T-helper 2 cell (primary cell): ENCODE results near the gene SRSF9.
A peak's percentile ranks its signal among the peaks of the same experiment; 100 is the strongest.
"Not testable (repeated sequence)": the region's sequence is repeated elsewhere in the genome, so short reads cannot be mapped to it uniquely, and the experiment has no call there.

Source experiments
- DNase-seq, 5 experiments: peaks; one replicate each; pipeline versions ENCODE4 v3.0.0 to v3.0.0-alpha.2; 2012 to 2022

SRSF9 gene

DNA sequence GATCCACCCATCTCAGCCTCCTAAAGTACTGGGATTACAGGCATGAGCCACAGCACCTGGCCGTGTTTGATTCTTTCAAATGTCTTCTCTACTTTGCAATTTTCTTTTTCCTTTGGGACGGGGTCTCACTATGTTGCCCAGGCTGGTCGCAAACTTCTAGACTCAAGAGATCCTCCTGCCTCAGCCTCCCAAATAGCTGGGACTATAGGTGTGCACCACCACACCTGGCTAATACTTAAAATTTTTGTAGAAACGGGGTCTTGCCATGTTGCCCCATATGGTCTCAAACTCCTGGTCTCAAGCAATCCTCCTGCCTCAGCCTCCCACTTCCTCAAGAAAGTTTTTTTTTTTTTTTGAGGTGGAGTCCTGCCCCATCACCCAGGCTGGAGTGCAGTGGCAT, 21.6 kb downstream of the SRSF9 start:
- DNase-seq = no peak

GRCh38 chr12:120446844-120447178, 22.7 kb downstream of the SRSF9 start:
- not testable (repeated sequence) for DNase-seq

DNA sequence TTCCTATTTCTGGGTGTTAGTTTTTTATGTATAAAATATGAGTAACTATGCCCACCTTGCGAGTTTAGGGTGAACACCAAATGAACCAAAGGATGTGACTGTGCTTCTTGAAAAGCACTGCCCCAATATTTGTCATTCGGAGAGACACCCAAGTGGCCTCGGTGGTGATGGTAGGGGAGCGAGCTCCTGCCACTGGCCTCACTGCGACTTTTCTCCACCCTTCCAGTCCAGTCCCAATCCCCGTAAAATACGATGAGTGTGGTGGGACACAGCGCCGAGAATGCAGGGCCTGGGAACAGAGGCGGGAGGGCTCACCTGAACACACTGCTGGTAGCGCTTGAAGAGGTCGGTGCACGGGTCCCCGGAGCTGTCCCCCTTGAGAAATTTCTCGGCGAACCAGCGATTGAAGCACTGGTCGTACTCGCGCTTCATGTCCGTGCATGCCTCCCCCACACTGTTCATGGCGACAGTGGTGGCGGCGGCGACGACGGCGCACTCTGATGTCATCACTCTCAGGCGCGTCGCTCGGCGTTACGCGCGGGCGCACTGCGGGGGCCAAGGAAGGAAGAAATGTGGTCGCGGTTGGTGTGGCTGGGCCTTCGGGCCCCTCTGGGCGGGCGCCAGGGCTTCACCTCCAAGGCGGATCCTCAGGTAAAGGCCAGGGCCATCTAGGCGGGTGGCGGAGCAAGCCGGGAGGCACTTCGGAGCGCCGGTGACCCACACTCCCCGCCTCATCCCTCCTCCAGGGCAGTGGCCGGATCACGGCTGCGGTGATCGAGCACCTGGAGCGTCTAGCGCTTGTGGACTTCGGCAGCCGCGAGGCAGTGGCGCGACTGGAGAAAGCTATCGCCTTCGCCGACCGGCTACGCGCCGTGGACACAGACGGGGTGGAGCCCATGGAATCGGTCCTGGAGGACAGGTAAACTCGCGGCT, 23.4 kb downstream of the SRSF9 start, which contains the start of the genes GATC and TRIAP1:
TSS of gene GATC (plus strand) at position 534 of the 933 bp plus-strand sequence. CDS start at position 571, 37 bp downstream.
TSS of gene TRIAP1 (minus strand) at position 474 of the 933 bp plus-strand sequence. CDS start at position 462, 12 bp downstream.
- peak; percentile 69 to 90 (median 83) for DNase-seq

- no peak for DNase-seq
These were observed 24.9 kb downstream of the SRSF9 start for GRCh38 chr12:120444676-120445075.

- peak; percentile 41 to 87 (median 58) for DNase-seq
These were observed 29.8 kb downstream of the SRSF9 start for GRCh38 chr12:120439646-120440247.

- DNase-seq = no peak
These were observed 30.9 kb downstream of the SRSF9 start for GRCh38 chr12:120438495-120439198.

DNA sequence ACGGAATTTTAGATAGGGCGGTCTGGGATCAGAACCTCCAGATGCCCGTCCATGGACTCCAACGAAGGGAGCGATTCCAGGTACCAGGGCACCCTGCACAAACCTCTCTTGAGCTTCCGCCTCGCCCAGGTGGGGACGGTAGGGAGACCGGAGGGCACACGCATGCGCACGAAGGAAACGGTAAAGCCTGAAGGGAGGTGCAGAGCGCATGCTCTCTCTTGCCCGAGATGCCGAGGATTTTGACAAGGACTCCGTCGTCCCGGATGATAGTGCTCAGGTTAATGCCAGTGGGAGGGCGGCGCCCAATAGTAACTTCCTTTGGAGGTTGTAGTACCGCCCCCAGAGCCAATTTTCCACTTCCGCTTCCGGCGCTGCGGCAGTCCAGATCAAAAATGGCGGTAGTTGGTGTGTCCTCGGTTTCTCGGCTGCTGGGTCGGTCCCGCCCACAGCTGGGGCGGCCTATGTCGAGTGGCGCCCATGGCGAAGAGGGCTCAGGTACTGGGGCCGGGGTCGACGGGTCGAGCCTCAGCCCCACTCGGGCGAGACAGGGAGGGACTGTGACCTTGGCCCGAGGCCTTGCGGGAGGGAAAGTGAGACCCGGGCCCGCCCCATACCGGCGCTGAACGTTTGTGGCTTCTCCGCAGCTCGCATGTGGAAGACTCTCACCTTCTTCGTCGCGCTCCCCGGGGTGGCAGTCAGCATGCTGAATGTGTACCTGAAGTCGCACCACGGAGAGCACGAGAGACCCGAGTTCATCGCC, 31.6 kb downstream of the SRSF9 start, which contains the start of gene COX6A1:
TSS of gene COX6A1 (plus strand) at position 379 of the 760 bp plus-strand sequence. CDS start at position 393, 14 bp downstream.
- peak; percentile 88 to 99 (median 97) for DNase-seq

- no peak for DNase-seq
These were observed 36.6 kb downstream of the SRSF9 start for GRCh38 chr12:120432772-120433525.

GRCh38 chr12:120429368-120429767, 40.2 kb downstream of the SRSF9 start:
- no peak for DNase-seq

- DNase-seq = no peak
These were observed 40.8 kb downstream of the SRSF9 start for GRCh38 chr12:120428597-120429229.

GRCh38 chr12:120425797-120426196, 43.8 kb downstream of the SRSF9 start:
- DNase-seq = no peak

DNA sequence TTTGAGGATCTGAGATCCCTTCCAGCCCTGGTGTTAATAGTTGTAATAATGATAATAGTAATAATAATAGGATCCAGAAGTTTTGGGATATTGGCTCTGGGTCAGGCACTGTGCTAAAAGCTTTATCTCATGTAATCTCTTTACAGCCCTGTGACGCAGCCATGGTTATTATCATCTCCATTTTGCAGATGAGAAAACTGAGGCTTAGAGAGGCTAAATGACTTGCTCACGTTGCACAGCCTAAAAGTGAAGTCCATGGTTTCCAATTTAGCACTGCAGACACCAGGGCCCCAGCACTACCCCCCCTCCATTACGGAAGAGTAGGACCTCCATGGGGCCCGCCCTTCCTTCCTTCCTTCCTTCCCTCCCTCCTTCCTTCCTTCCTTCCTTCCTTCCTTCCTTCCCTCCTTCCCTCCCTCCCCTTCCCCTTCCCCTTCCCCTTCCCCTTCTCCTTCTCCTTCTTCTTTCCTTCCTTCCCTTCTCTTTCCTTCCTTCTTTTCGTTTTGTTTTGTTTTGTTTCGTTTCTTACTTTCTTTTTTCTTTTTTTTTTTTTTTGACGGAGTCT, 46.6 kb downstream of the SRSF9 start:
- DNase-seq = no peak

- no peak for DNase-seq
These were observed 47.8 kb downstream of the SRSF9 start for GRCh38 chr12:120421701-120422100.

DNA sequence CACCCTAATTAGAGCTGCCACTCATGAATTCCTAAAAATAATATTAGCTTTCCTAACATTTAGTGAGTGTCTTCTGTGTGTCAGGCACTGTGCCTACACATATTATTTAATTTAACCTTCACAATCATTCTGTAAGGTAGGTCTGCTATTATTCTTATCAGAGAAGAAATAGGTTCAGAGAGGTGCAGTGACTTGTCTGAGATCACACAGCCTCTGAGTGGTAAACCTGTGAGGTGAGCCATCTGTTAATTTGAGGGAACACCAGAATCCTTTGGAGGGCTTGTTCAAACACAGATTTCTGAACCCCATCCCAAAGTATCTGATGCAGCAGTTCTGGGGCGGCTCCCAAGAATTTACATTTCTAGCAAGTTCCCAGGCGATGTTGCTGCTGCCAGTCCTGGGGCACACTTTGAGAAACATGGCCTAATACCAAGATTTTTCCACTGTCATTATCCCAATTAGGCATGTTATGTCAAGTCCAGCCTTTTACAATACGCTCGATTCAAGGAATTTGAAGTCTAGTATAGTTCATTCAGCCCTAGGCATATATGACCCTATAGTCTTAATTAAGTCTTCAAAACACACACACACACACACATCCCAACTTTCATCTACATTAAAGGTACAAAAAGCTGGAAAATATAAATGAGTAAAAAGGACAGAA, 51.5 kb downstream of the SRSF9 start:
- DNase-seq = no peak

GRCh38 chr12:120416490-120417216, 52.9 kb downstream of the SRSF9 start:
- DNase-seq = no peak

DNA sequence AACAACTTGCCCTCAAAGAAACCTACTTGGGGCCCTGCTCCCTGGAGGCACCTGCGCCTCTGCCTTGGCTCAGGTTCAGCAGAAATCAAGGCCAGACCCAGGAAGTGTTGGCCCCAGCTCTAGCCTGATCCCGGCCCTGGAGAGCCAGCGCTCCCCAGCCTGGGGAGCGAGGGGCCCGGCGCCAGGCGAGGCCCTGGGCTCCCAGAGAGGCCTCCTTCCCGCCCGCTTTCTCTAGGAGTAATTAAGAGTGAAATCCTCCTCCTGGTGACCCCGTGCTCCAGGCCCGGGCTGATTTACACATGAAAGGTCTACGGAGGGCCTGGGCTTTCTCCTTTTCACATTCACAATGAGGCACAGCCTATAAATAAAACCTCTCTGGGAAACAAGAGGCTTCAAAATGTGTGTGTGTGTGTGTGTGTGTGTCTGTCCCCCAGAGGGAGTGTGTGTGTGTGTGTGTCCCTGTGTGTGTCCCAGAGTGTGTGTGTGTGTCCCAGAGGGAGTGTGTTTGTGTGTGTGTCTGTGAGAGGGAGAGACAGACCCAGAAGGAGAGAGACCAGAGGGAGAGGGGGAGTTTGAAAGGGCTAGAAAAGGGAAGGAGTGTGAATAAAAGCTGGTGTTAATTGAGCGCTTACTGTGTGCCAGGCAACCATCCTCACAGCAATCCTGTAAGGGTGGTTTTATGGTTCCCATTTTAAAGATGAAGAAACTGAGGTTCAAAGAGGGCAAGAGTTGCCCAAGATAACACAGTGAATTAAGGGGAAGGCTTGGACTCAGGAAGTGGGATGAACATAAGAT, 55.5 kb downstream of the SRSF9 start:
- no peak for DNase-seq

- DNase-seq = no peak
These were observed 57.1 kb downstream of the SRSF9 start for GRCh38 chr12:120412421-120412820.
